Sigmoid colon (tissue), 7 donors: Measurements from ENCODE around the gene WFDC2. TPM values are rescaled to one million over a fixed set of nuclear protein-coding genes. Genes with fewer than 3 reads are reported as not detected.

Experiments used
- DNase-seq: peaks from one replicate; pipeline ENCODE4 v3.0.0-alpha.2; 2019
- H3K27ac ChIP-seq, 4 donors: fragments of 200-600 bp; sonication (generic); one replicate each; pipeline ENCODE4 v1.5.1; 2016 to 2019; ENCODE audit warnings: mild to moderate bottlenecking in 1 of 4
- H3K27me3 ChIP-seq, 3 donors: fragments of 200-600 bp; sonication (generic); one replicate each; pipeline ENCODE4 v1.5.1; 2019; ENCODE audit warnings: mild to moderate bottlenecking in 1 of 3
- H3K36me3 ChIP-seq, 4 donors: fragments of 200-600 bp; sonication (generic); one replicate each; pipeline ENCODE4 v1.5.1; 2016 to 2019
- H3K4me1 ChIP-seq, 4 donors: fragments of 200-600 bp; sonication (generic); one replicate each; pipeline ENCODE4 v1.5.1; 2017 to 2019
- H3K4me3 ChIP-seq, 4 donors: fragments of 200-600 bp; sonication (generic); one replicate each; pipeline ENCODE4 v1.5.1; 2017 to 2019; ENCODE audit warnings: mild to moderate bottlenecking in 2 of 4, moderate library complexity in 1 of 4
- H3K9me3 ChIP-seq, 4 donors: fragments of 200-600 bp in 3 of 4; sonication (generic) in 3 of 4; one replicate each; pipeline versions ENCODE4 v1.5.1 to v1.6.1; 2013 to 2019
- EP300 ChIP-seq, 4 donors: sonication (generic); formaldehyde crosslinking; IDR thresholded peaks; one replicate each; pipeline ENCODE4 v1.6.1; 2017; ENCODE audit warnings: antibody characterized with exemption in 4 of 4
- POLR2A ChIP-seq, 2 donors: fragments of 450-650 bp; IDR thresholded peaks; one replicate each; pipeline ENCODE4 v1.6.1; 2016; ENCODE audit warnings: antibody characterized with exemption in 2 of 2, mild to moderate bottlenecking in 2 of 2, moderate library complexity in 2 of 2
- POLR2AphosphoS5 ChIP-seq, 4 donors: sonication (generic); formaldehyde crosslinking; IDR thresholded peaks; one replicate each; pipeline ENCODE4 v1.6.1; 2017; ENCODE audit warnings: antibody characterized with exemption in 4 of 4
- WGBS, 2 donors: extraction: QIAGEN DNeasy Blood & Tissue Kit; methylation state at CpG; one replicate each; pipeline ENCODE4 v1.1.7; 2013; 5-methylcytosine and 5-hydroxymethylcytosine counted together
- intact Hi-C: fragments of 100-400 bp; cut with DNase I; formaldehyde crosslinking; loops from one replicate; pipeline ENCODE4 v1.15.1; 2023
- polyA plus RNA-seq, 3 donors: library from polyadenylated mRNA; stranded (reverse); fragments of 200-250 nt; gene quantifications; one replicate each; pipeline ENCODE4 v1.2.3, GENCODE V29; 2013
- small RNA-seq, 3 donors: library from RNA; depleted of rRNA; stranded (forward); fragments of <200 nt; gene quantifications; one replicate each; pipeline ENCODE3, GENCODE V24; 2016
- total RNA-seq, 4 donors: library from RNA; depleted of rRNA; stranded (reverse); fragments of >200 nt; gene quantifications; one replicate each; pipeline ENCODE4 v1.1.0, GENCODE V29; 2016
- TF ChIP-seq, protein P1 (sequence below), 4 experiments: fragments of 450-650 bp in 3 of 4; fragments of 200-600 bp in 1 of 4; IDR thresholded peaks; one replicate each; pipeline ENCODE4 v1.5.1; 2016 to 2019; ENCODE audit warnings: antibody characterized with exemption in 4 of 4, mild to moderate bottlenecking in 3 of 4, moderate library complexity in 2 of 4
- donor health status: healthy with polysubstance abuse.
- donor health status: Bipolar disorder and iron deficiency.
- donor health status: healthy.

The WFDC2 gene
- total and polyA plus RNA-seq, 7 donors, result 29.6 to 94.1 (median 42.5) TPM

DNA sequence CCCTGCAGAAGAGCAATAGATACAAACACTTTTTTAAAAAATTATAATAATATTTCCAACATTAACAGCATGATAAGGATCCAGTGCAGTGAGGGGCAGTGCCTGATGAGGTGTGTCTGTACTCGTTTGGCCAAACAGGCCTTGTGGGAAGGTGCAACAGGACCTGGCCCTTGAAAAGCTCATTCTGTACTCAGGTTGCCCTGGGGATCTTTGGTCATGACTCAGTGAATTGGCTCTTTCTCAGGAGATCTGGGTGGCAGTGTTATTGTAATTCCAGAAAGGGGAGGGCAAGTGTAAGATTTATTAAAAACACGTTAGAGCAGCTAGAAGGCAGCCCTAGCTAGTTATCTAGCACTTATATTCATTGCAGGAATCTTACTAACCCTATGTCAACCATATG, 48.7 kb downstream of the WFDC2 start:
- no peak for TF ChIP-seq POLR2A (IDR thresholded peaks at IDR 0.05)
- TF ChIP-seq EP300 (IDR thresholded peaks at IDR 0.05), result no peak
- TF ChIP-seq POLR2AphosphoS5 (IDR thresholded peaks at IDR 0.05), result no peak
- TF ChIP-seq, protein P1, sequence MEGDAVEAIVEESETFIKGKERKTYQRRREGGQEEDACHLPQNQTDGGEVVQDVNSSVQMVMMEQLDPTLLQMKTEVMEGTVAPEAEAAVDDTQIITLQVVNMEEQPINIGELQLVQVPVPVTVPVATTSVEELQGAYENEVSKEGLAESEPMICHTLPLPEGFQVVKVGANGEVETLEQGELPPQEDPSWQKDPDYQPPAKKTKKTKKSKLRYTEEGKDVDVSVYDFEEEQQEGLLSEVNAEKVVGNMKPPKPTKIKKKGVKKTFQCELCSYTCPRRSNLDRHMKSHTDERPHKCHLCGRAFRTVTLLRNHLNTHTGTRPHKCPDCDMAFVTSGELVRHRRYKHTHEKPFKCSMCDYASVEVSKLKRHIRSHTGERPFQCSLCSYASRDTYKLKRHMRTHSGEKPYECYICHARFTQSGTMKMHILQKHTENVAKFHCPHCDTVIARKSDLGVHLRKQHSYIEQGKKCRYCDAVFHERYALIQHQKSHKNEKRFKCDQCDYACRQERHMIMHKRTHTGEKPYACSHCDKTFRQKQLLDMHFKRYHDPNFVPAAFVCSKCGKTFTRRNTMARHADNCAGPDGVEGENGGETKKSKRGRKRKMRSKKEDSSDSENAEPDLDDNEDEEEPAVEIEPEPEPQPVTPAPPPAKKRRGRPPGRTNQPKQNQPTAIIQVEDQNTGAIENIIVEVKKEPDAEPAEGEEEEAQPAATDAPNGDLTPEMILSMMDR (IDR thresholded peaks at IDR 0.05), result no peak
- WGBS, 2 donors, result 34 to 57% methylated on average over 2 of the region's 2 CpGs
- no peaks in the 10 kb centered on the region for H3K36me3 ChIP-seq
- H3K4me3 ChIP-seq, result no peak overlapping the region
- no peak for DNase-seq
- no peaks in the 10 kb centered on the region for H3K27me3 ChIP-seq
- peaks cover 0 to 16% (median 12%) of the 10 kb centered on the region in 4 donors for H3K4me1 ChIP-seq
- peak overlapping the region in 2 of 4 donors; percentile 29 to 33 for H3K27ac ChIP-seq
- intact Hi-C loops, result no loop called here
- H3K9me3 ChIP-seq, result no peaks in the 10 kb centered on the region

DNA sequence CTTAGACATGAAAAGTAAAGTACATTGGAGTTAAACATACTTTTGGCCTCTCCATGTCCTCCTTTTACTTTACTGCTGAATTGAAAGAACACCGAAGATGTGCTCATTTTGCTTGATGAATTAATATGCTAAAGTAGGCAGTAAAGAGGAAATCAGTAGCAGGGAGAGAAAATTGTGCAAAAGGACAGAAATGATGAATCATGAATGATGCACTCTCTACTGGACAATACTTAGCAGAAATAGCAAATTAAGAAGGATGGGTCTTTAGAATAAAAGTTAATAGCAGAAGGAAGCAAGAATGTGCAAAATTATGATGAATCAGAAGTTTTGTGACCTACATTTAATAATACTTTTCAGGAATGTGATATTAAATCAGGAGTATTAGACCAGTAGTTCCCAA, 54.3 kb downstream of the WFDC2 start:
- DNase-seq, result no peak
- intact Hi-C loops, result no loop called here
- WGBS, 2 donors, result 77 to 85% methylated on average over 1 of the region's 1 CpG
- no peak overlapping the region for H3K27ac ChIP-seq
- no peak overlapping the region for H3K4me3 ChIP-seq
- H3K36me3 ChIP-seq, result no peaks in the 10 kb centered on the region
- TF ChIP-seq POLR2AphosphoS5 (IDR thresholded peaks at IDR 0.05) (no peak), EP300 (IDR thresholded peaks at IDR 0.05) (no peak), POLR2A (IDR thresholded peaks at IDR 0.05) (no peak)
- TF ChIP-seq, protein P1 (IDR thresholded peaks at IDR 0.05), result no peak
- H3K4me1 ChIP-seq, result peaks cover 0 to 3% (median 2%) of the 10 kb centered on the region in 4 donors
- H3K9me3 ChIP-seq, result no peaks in the 10 kb centered on the region
- no peaks in the 10 kb centered on the region for H3K27me3 ChIP-seq

- WGBS, 2 donors, result 77 to 79% methylated on average over 4 of the region's 4 CpGs
- no peaks in the 10 kb centered on the region for H3K4me1 ChIP-seq
- H3K27me3 ChIP-seq, result no peaks in the 10 kb centered on the region
- H3K4me3 ChIP-seq, result no peak overlapping the region
- no peak for DNase-seq
- TF ChIP-seq, protein P1 (IDR thresholded peaks at IDR 0.05), result no peak
- H3K36me3 ChIP-seq, result no peaks in the 10 kb centered on the region
- H3K27ac ChIP-seq, result no peak overlapping the region
- no peaks in the 10 kb centered on the region for H3K9me3 ChIP-seq
- intact Hi-C loops, result no loop called here
Observed at GRCh38 chr20:45527294-45527693, 57.7 kb downstream of the WFDC2 start.

Small RNA genes within 50 kb of the gene (small RNA-seq; reads per million reads assigned to genes)
- gene MIR6812, result 0 reads per million in 3 donors

Other genes with a start within 250 kb of the WFDC2 start
- not detected for gene SEMG2, start 248.4 kb upstream of the WFDC2 start, total RNA-seq
- gene SEMG2, start 248.4 kb upstream of the WFDC2 start, polyA plus RNA-seq, result not detected
- gene SLPI, start 215.2 kb upstream of the WFDC2 start, total RNA-seq, result 10 to 100 TPM in 3 of 4 donors, 1 to 10 TPM in 1; 2.4 to 56.9 (median 20.6) TPM
- gene SLPI, start 215.2 kb upstream of the WFDC2 start, polyA plus RNA-seq, result 100 to 1,000 TPM in 1 of 3 donors, 10 to 100 TPM in 2; 38.8 to 234 (median 82.3) TPM
- not detected for gene RBPJL, start 162.9 kb upstream of the WFDC2 start, total RNA-seq
- 1 to 10 TPM in 1 of 3 donors, not detected in 2; 1.8 TPM for gene RBPJL, start 162.9 kb upstream of the WFDC2 start, polyA plus RNA-seq
- gene MATN4, start 161.5 kb upstream of the WFDC2 start, total RNA-seq, result not detected
- under 1 TPM in 1 of 3 donors, not detected in 2; 0.17 TPM for gene MATN4, start 161.5 kb upstream of the WFDC2 start, polyA plus RNA-seq
- gene SDC4, start 121.3 kb upstream of the WFDC2 start, total RNA-seq, result 100 to 1,000 TPM in 1 of 4 donors, 10 to 100 TPM in 3; 79.9 to 149 (median 88.5) TPM
- 10 to 100 TPM; 22.2 to 63.9 (median 23.6) TPM for gene SDC4, start 121.3 kb upstream of the WFDC2 start, polyA plus RNA-seq
- 10 to 100 TPM; 44.2 to 58.7 (median 52.2) TPM for gene SYS1, start 106.6 kb upstream of the WFDC2 start, total RNA-seq
- gene SYS1, start 106.6 kb upstream of the WFDC2 start, polyA plus RNA-seq, result 10 to 100 TPM; 14.4 to 35.6 (median 17.1) TPM
- under 1 TPM in 1 of 4 donors, not detected in 3; 0.36 TPM for gene TP53TG5, start 91.4 kb upstream of the WFDC2 start, total RNA-seq
- under 1 TPM in 1 of 3 donors, not detected in 2; 0.03 TPM for gene TP53TG5, start 91.4 kb upstream of the WFDC2 start, polyA plus RNA-seq
- 100 to 1,000 TPM in 3 of 4 donors, 10 to 100 TPM in 1; 99.7 to 111 (median 103) TPM for gene DBNDD2, start 61.5 kb upstream of the WFDC2 start, total RNA-seq
- 100 to 1,000 TPM; 112 to 174 (median 137) TPM for gene DBNDD2, start 61.5 kb upstream of the WFDC2 start, polyA plus RNA-seq
- gene PIGT, start 53.6 kb upstream of the WFDC2 start, total RNA-seq, result 10 to 100 TPM; 49.7 to 66.7 (median 56.1) TPM
- 10 to 100 TPM; 33.0 to 98.7 (median 43.0) TPM for gene PIGT, start 53.6 kb upstream of the WFDC2 start, polyA plus RNA-seq
- not detected for gene SPINT3, start 45.9 kb downstream of the WFDC2 start, total RNA-seq
- not detected for gene SPINT3, start 45.9 kb downstream of the WFDC2 start, polyA plus RNA-seq
- gene WFDC6, start 69.7 kb downstream of the WFDC2 start, total RNA-seq, result not detected
- gene WFDC6, start 69.7 kb downstream of the WFDC2 start, polyA plus RNA-seq, result not detected
- not detected for gene EPPIN, start 77.6 kb downstream of the WFDC2 start, total RNA-seq
- gene EPPIN, start 77.6 kb downstream of the WFDC2 start, polyA plus RNA-seq, result not detected
- gene WFDC8, start 109.5 kb downstream of the WFDC2 start, total RNA-seq, result not detected
- not detected for gene WFDC8, start 109.5 kb downstream of the WFDC2 start, polyA plus RNA-seq
- gene WFDC10A, start 160.0 kb downstream of the WFDC2 start, total RNA-seq, result not detected
- gene WFDC10A, start 160.0 kb downstream of the WFDC2 start, polyA plus RNA-seq, result not detected
- gene WFDC9, start 161.5 kb downstream of the WFDC2 start, total RNA-seq, result not detected
- gene WFDC9, start 161.5 kb downstream of the WFDC2 start, polyA plus RNA-seq, result not detected
- not detected for gene WFDC11, start 200.5 kb downstream of the WFDC2 start, total RNA-seq
- gene WFDC11, start 200.5 kb downstream of the WFDC2 start, polyA plus RNA-seq, result not detected
- gene WFDC13, start 232.3 kb downstream of the WFDC2 start, total RNA-seq, result not detected
- not detected for gene WFDC13, start 232.3 kb downstream of the WFDC2 start, polyA plus RNA-seq
- not detected for gene WFDC10B, start 235.3 kb downstream of the WFDC2 start, total RNA-seq
- gene WFDC10B, start 235.3 kb downstream of the WFDC2 start, polyA plus RNA-seq, result under 1 TPM in 1 of 3 donors, not detected in 2; 0.52 TPM